ENCODE measurements around the gene SLFN13. TPM values are rescaled to one million over a fixed set of nuclear protein-coding genes. Genes with fewer than 3 reads are reported as not detected.

Gene SLFN13
- total and polyA plus RNA-seq, 12 donors: 0.97 to 9.7 (median 3.1) TPM

DNA sequence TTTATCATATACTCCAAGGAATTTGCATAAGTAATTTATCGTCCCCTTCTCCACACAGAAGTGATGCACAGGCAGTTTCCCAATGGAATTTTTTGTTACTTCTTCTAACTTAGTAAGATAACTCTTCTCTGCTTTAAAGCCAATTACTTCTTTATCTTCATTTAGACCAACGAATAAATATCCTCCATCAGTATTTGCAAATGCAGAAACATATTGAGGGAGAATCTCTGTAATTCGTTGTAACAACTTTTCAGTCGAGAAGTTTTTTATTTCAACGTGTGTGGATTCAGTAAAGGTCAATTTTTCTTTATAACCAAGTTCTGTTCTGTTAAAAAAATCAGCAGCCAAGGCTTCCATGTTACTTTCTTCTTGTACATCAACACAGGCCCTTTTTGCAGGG is 30.7 kb upstream of the SLFN13 start:
- Histone ChIP-seq H3K4me1 (replicated peaks in 1 of 2) (no peaks in the 10 kb centered on the region), H3K27me3 (peaks cover 24% of the 10 kb centered on the region), H3K27ac (no peak overlapping the region), H3K4me3 (no peak overlapping the region), H3K9me3 (replicated peaks in 1 of 3) (no peaks in the 10 kb centered on the region), H3K36me3 (replicated peaks in 1 of 2) (no peaks in the 10 kb centered on the region)
- no peak for DNase-seq
- no peak for TF ChIP-seq POLR2A (IDR thresholded peaks at IDR 0.05)
- TF ChIP-seq, protein P1, sequence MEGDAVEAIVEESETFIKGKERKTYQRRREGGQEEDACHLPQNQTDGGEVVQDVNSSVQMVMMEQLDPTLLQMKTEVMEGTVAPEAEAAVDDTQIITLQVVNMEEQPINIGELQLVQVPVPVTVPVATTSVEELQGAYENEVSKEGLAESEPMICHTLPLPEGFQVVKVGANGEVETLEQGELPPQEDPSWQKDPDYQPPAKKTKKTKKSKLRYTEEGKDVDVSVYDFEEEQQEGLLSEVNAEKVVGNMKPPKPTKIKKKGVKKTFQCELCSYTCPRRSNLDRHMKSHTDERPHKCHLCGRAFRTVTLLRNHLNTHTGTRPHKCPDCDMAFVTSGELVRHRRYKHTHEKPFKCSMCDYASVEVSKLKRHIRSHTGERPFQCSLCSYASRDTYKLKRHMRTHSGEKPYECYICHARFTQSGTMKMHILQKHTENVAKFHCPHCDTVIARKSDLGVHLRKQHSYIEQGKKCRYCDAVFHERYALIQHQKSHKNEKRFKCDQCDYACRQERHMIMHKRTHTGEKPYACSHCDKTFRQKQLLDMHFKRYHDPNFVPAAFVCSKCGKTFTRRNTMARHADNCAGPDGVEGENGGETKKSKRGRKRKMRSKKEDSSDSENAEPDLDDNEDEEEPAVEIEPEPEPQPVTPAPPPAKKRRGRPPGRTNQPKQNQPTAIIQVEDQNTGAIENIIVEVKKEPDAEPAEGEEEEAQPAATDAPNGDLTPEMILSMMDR (IDR thresholded peaks at IDR 0.05): no peak
- WGBS, 4 donors: 57 to 68% (median 60%) methylated on average over 5 of the region's 5 CpGs
- intact Hi-C loops (cut with DNase I): no loop called here

DNA sequence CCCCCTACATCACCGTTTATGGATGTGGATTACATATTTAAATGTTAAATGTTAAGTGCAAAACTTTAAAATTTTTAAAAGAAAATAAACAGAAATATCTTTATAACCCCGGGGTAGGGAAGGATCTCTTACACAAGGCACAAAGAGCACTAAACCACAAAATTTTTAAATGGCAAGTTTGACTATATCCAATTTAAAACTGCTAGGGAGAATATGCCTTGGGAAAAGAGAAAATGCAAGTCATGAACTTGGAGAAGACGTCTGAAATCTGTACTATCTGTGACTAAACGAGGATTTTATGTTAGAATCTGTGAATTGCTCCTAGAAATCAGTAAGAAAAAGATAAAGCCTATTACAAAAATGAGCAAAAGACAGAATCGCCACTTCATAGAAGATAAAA is 28.7 kb upstream of the SLFN13 start:
- WGBS, 4 donors: 52 to 65% (median 62%) methylated on average over 5 of the region's 5 CpGs
- Histone ChIP-seq H3K27ac (no peak overlapping the region), H3K9me3 (replicated peaks in 1 of 3) (no peaks in the 10 kb centered on the region), H3K27me3 (peaks cover 24% of the 10 kb centered on the region), H3K4me1 (replicated peaks in 1 of 2) (no peaks in the 10 kb centered on the region), H3K36me3 (replicated peaks in 1 of 2) (no peaks in the 10 kb centered on the region), H3K4me3 (no peak overlapping the region)
- TF ChIP-seq, protein P1 (IDR thresholded peaks at IDR 0.05): no peak
- TF ChIP-seq POLR2A (IDR thresholded peaks at IDR 0.05): no peak
- no peak for DNase-seq
- intact Hi-C loops (cut with DNase I): no loop called here

DNA sequence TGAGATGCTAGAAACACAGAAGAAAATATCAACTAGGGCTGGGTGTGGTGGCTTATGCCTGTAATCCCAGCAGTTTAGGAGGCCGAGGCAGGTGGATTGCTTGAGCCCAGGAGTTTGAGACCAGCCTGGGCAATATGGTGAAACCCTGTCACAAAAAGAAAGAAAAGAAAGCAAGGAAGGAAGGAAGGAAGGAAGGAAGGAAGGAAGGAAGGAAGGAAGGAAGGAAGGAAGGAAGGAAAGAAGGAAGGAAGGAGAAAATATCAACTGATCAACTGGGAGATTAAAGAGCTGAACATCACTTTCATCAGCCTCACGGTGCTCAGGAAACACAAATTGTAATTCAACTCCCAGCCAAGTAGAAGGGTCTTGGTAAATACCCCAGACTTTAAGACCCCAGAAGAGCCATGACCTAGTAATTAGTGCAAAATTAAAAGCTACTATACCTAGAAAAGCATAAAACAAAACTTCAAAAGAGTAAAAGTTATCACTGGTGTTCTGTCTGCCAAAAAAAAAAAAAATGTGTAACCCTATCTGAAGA is 27.8 kb upstream of the SLFN13 start:
- H3K27me3 ChIP-seq: peaks cover 21% of the 10 kb centered on the region
- DNase-seq: no peak
- H3K4me1 ChIP-seq (replicated peaks in 1 of 2): no peaks in the 10 kb centered on the region
- H3K9me3 ChIP-seq (replicated peaks in 1 of 3): no peaks in the 10 kb centered on the region
- TF ChIP-seq POLR2A (IDR thresholded peaks at IDR 0.05): no peak
- TF ChIP-seq, protein P1 (IDR thresholded peaks at IDR 0.05): no peak
- H3K36me3 ChIP-seq (replicated peaks in 1 of 2): no peaks in the 10 kb centered on the region
- H3K27ac ChIP-seq: no peak overlapping the region
- WGBS, 4 donors: 57 to 65% (median 61%) methylated on average over 2 of the region's 2 CpGs
- no peak overlapping the region for H3K4me3 ChIP-seq
- intact Hi-C loops (cut with DNase I): no loop called here

DNA sequence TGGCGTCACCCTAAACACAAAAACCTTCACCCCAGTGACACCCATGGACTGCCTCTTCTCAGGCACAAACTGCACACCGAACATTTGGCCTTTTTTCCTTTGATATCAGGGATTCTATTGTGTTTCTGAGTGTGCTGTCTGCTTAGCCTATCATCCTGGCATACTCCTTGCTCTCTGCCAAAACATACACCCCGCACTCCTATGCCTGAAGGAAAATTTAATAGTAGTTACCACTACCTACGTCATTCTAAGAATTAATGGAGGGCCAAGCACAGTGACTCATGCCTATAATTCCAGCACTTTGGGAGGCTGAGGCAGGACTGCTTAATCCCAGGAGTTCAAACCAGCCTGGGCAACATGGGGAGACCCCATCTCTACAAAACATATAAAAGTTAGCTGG is 19.9 kb upstream of the SLFN13 start:
- Histone ChIP-seq H3K27me3 (no peaks in the 10 kb centered on the region), H3K4me3 (no peak overlapping the region), H3K9me3 (replicated peaks in 1 of 3) (no peaks in the 10 kb centered on the region), H3K4me1 (replicated peaks in 1 of 2) (no peaks in the 10 kb centered on the region), H3K27ac (no peak overlapping the region), H3K36me3 (replicated peaks in 1 of 2) (no peaks in the 10 kb centered on the region)
- WGBS, 4 donors: 64 to 75% (median 68%) methylated on average over 4 of the region's 4 CpGs
- DNase-seq: no peak
- intact Hi-C loops (cut with DNase I): no loop called here
- TF ChIP-seq POLR2A (IDR thresholded peaks at IDR 0.05): no peak
- TF ChIP-seq, protein P1 (IDR thresholded peaks at IDR 0.05): no peak

Measured in adrenal gland (tissue), 12 donors.